Prostate gland (tissue), 2 donors: Measurements from ENCODE around the gene PTH2R. TPM values are rescaled to one million over a fixed set of nuclear protein-coding genes. Genes with fewer than 3 reads are reported as not detected.
"Not testable (repeated sequence)": the region's sequence is repeated elsewhere in the genome, so short reads cannot be mapped to it uniquely, and the experiment has no call there.

ENCODE experiments used
- DNase-seq: peaks from one replicate; pipeline ENCODE4 v3.0.0-alpha.2; 2019; ENCODE audit warnings: low spot score
- H3K27ac ChIP-seq, 2 donors: fragments of 200-600 bp; sonication (generic); 2 replicates each; pipeline ENCODE4 v1.5.1; 2017 to 2019
- H3K27me3 ChIP-seq: fragments of 200-600 bp; sonication (generic); replicated peaks from 2 replicates; pipeline ENCODE4 v1.5.1; 2019; ENCODE audit not compliant: insufficient read depth
- H3K36me3 ChIP-seq, 2 donors: fragments of 200-600 bp; sonication (generic); 1 replicate in 1 of 2; 2 replicates in 1 of 2; pipeline versions ENCODE4 v1.5.1 to v1.8.1; 2017 to 2019
- H3K4me1 ChIP-seq: fragments of 200-600 bp; sonication (generic); replicated peaks from 2 replicates; pipeline ENCODE4 v1.5.1; 2019
- H3K4me3 ChIP-seq, 2 donors: fragments of 200-600 bp; sonication (generic); 2 replicates each; pipeline ENCODE4 v1.5.1; 2017 to 2019
- H3K9me3 ChIP-seq: fragments of 200-600 bp; sonication (generic); 2 replicates; pipeline ENCODE4 v1.5.1; 2017
- CTCF ChIP-seq, 4 experiments: fragments of 200-600 bp in 2 of 4; fragments of 450-650 bp in 2 of 4; sonication (generic) in 2 of 4; IDR thresholded peaks; 1 replicate in 3 of 4; 2 replicates in 1 of 4; pipeline ENCODE4 v1.5.1; 2016 to 2019; ENCODE audit warnings: antibody characterized with exemption in 4 of 4, mild to moderate bottlenecking in 2 of 4, moderate library complexity in 2 of 4
- POLR2A ChIP-seq: fragments of 450-650 bp; IDR thresholded peaks from one replicate; pipeline ENCODE4 v1.6.1; 2016; ENCODE audit warnings: antibody characterized with exemption, mild to moderate bottlenecking
- POLR2AphosphoS5 ChIP-seq: sonication (generic); formaldehyde crosslinking; IDR thresholded peaks from one replicate; pipeline ENCODE4 v1.6.1; 2017; ENCODE audit warnings: antibody characterized with exemption
- WGBS: methylation state at CpG from one replicate; pipeline ENCODE4 v1.1.5; 2018; 5-methylcytosine and 5-hydroxymethylcytosine counted together
- intact Hi-C: fragments of 100-400 bp; cut with DNase I; formaldehyde crosslinking; loops from one replicate; pipeline ENCODE4 v1.14.2; 2022
- total RNA-seq, 2 donors: library from RNA; depleted of rRNA; stranded (reverse); fragments of >200 nt; gene quantifications; one replicate each; pipeline ENCODE4 v1.1.0, GENCODE V29; 2016

Gene PTH2R
- total RNA-seq, 2 donors from 2014 or later, result 0.09 to 0.34 TPM

DNA sequence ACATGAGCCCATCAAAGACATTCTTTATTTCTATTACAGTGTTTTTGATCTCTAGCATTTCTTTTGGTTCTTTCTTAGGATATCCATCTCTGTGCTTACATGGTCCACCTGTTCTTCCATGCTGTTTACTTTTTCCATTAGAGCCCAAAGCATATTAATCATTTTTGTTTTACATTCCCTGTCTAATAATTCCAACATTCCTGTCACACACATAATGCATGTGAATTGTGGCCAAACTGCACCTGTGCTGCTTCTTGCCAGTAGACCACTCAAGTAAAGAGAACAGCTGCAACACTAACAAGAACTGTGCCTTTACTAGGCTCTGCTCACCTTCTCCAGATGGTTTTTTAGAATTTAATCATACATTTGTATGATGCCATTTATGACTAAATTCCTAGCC lies 103.0 kb downstream of the PTH2R start:
- no peak overlapping the region for H3K4me3 ChIP-seq
- intact Hi-C loops, result no loop called here
- no peak for DNase-seq
- no peaks in the 10 kb centered on the region for H3K9me3 ChIP-seq
- H3K27ac ChIP-seq, result no peak overlapping the region
- TF ChIP-seq POLR2A, result no peak
- no peak for TF ChIP-seq POLR2AphosphoS5
- no peak for TF ChIP-seq CTCF (IDR thresholded peaks at IDR 0.05)
- no peaks in the 10 kb centered on the region for H3K4me1 ChIP-seq
- H3K36me3 ChIP-seq, result no peaks in the 10 kb centered on the region
- no peaks in the 10 kb centered on the region for H3K27me3 ChIP-seq

DNA sequence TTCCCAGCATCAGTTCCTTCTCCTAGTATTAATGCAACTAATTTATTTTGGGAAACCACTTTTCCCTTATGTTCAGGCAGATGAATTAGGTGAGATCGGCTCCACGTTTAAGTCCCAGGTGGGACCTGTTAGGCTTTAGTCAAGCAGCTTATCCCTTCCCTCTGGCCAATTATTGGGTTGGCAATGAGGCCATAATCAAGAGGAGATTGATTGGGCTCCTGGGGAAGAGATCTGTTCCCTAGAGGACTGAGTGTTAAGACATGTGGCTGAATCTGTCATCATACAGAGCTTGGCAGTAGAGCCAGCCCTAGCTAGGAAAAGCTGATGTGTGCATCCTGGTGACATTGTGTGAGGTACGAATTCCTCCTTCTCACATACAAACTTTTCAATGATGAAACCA lies 104.4 kb downstream of the PTH2R start:
- Histone ChIP-seq H3K9me3 (no peaks in the 10 kb centered on the region), H3K36me3 (no peaks in the 10 kb centered on the region), H3K27me3 (no peaks in the 10 kb centered on the region), H3K4me1 (no peaks in the 10 kb centered on the region), H3K4me3 (no peak overlapping the region), H3K27ac (no peak overlapping the region)
- intact Hi-C loops, result no loop called here
- TF ChIP-seq POLR2A (no peak), POLR2AphosphoS5 (no peak), CTCF (IDR thresholded peaks at IDR 0.05) (no peak)
- DNase-seq, result no peak
- 71% methylated on average over 3 of the region's 3 CpGs for WGBS

DNA sequence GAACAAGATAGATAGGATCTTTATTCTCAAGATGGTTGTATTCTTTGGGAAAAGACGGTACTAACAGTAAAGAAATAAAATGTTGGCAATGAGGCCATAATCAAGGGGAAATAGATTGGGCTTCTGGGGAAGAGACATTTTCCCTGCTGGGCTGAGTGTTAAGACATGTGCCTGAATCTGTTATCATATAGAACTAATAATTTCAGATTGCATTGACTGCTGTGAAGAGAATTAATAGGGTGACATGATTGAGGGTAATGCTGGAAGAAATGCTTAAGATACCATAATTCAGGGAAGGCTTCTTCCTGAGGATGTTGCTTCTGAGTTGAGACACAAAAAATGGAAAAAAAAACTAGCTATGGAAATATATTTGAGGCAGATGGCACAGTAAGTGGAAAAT lies 105.0 kb downstream of the PTH2R start:
- no peak for DNase-seq
- H3K27ac ChIP-seq, result no peak overlapping the region
- H3K9me3 ChIP-seq, result no peaks in the 10 kb centered on the region
- H3K27me3 ChIP-seq, result no peaks in the 10 kb centered on the region
- WGBS, result 28% methylated on average over 1 of the region's 1 CpG
- TF ChIP-seq CTCF (IDR thresholded peaks at IDR 0.05) (no peak), POLR2A (no peak), POLR2AphosphoS5 (no peak)
- H3K4me1 ChIP-seq, result no peaks in the 10 kb centered on the region
- no peaks in the 10 kb centered on the region for H3K36me3 ChIP-seq
- H3K4me3 ChIP-seq, result no peak overlapping the region
- intact Hi-C loops, result no loop called here

- no peaks in the 10 kb centered on the region for H3K27me3 ChIP-seq
- no peaks in the 10 kb centered on the region for H3K36me3 ChIP-seq
- H3K27ac ChIP-seq, result no peak overlapping the region
- no peak for TF ChIP-seq POLR2A
- no peak for TF ChIP-seq CTCF (IDR thresholded peaks at IDR 0.05)
- TF ChIP-seq POLR2AphosphoS5, result no peak
- 89% methylated on average over 1 of the region's 1 CpG for WGBS
- no peak overlapping the region for H3K4me3 ChIP-seq
- DNase-seq, result no peak
- H3K9me3 ChIP-seq, result no peaks in the 10 kb centered on the region
- intact Hi-C loops, result no loop called here
- no peaks in the 10 kb centered on the region for H3K4me1 ChIP-seq
These were observed 108.5 kb downstream of the PTH2R start for GRCh38 chr2:208515099-208515498.

GRCh38 chr2:208523069-208523468 lies 116.5 kb downstream of the PTH2R start:
- intact Hi-C loops, H3K4me3 ChIP-seq, H3K9me3 ChIP-seq: not testable (repeated sequence)

DNA sequence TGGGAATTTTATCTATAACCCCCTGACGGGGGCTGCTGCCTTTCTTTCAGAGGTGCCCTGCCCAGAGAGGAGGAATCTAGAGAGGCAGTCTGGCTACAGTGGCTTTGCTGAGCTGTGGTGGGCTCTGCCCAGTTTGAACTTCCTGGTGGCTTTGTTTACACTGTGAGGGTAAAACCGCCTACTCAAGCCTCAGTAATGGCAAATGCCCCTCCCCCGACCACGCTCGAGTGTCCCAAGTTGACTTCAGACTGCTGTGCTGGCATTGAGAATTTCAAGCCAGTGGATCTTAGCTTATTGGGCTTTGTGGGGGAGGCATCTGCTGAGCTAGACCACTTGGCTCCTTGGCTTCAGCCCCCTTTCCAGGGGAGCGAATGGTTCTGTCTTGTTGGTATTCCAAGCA lies 118.6 kb downstream of the PTH2R start:
- not testable (repeated sequence) for H3K4me3 ChIP-seq, DNase-seq

More at GRCh38 chr2:208523069-208523468, 116.5 kb downstream of the PTH2R start:
- not testable (repeated sequence) for H3K27me3 ChIP-seq, H3K4me1 ChIP-seq, H3K27ac ChIP-seq, H3K36me3 ChIP-seq, DNase-seq

More for the DNA sequence above, 118.6 kb downstream of the PTH2R start:
- H3K27me3 ChIP-seq, H3K9me3 ChIP-seq, H3K36me3 ChIP-seq, H3K4me1 ChIP-seq, intact Hi-C loops, H3K27ac ChIP-seq: not testable (repeated sequence)
- WGBS, result 64% methylated on average over 6 of the region's 6 CpGs
